HEK293 (cell line): Measurements from ENCODE around the gene SLC33A1.

ENCODE experiments used
- CTCF ChIP-seq: fragments of 450-650 bp; formaldehyde crosslinking; IDR thresholded peaks from 2 replicates; pipeline ENCODE4 v1.5.1; 2016; ENCODE audit warnings: missing biosample characterization, missing genetic modification characterization
- GLIS1 ChIP-seq: fragments of 450-650 bp; formaldehyde crosslinking; IDR thresholded peaks from 2 replicates; pipeline ENCODE4 v1.5.1; 2016; ENCODE audit warnings: missing biosample characterization, missing genetic modification characterization
- KLF7 ChIP-seq: fragments of 450-650 bp; formaldehyde crosslinking; IDR thresholded peaks from 2 replicates; pipeline ENCODE4 v1.5.1; 2016; ENCODE audit warnings: missing biosample characterization, missing genetic modification characterization, borderline replicate concordance
- YY1 ChIP-seq: fragments of 450-650 bp; formaldehyde crosslinking; IDR thresholded peaks from 2 replicates; pipeline ENCODE4 v1.5.1; 2018; ENCODE audit warnings: missing biosample characterization, missing genetic modification characterization
- ZBTB26 ChIP-seq: fragments of 450-650 bp; formaldehyde crosslinking; optimal IDR thresholded peaks from 2 replicates; pipeline ENCODE3; 2016; ENCODE audit warnings: missing biosample characterization, mild to moderate bottlenecking, missing genetic modification characterization
- ZFP3 ChIP-seq: fragments of 450-650 bp; formaldehyde crosslinking; IDR thresholded peaks from 2 replicates; pipeline ENCODE4 v1.5.1; 2016; ENCODE audit warnings: low read depth, missing biosample characterization, missing genetic modification characterization
- ZFP37 ChIP-seq: fragments of 450-650 bp; formaldehyde crosslinking; IDR thresholded peaks from 2 replicates; pipeline ENCODE4 v1.5.1; 2016; ENCODE audit warnings: missing biosample characterization, missing genetic modification characterization
- ZNF23 ChIP-seq: fragments of 450-650 bp; formaldehyde crosslinking; IDR thresholded peaks from 2 replicates; pipeline ENCODE4 v1.5.1; 2016; ENCODE audit warnings: missing biosample characterization, missing genetic modification characterization, borderline replicate concordance
- ZNF280D ChIP-seq: fragments of 450-650 bp; formaldehyde crosslinking; IDR thresholded peaks from 2 replicates; pipeline ENCODE4 v1.5.1; 2016; ENCODE audit warnings: missing biosample characterization, missing genetic modification characterization
- ZNF311 ChIP-seq: fragments of 450-650 bp; formaldehyde crosslinking; IDR thresholded peaks from 2 replicates; pipeline ENCODE4 v1.5.1; 2017; ENCODE audit warnings: missing biosample characterization, missing genetic modification characterization, borderline replicate concordance
- ZNF707 ChIP-seq: fragments of 450-650 bp; formaldehyde crosslinking; IDR thresholded peaks from 2 replicates; pipeline ENCODE4 v1.5.1; 2016; ENCODE audit warnings: missing biosample characterization, missing genetic modification characterization
- TF ChIP-seq, protein P1 (sequence below): fragments of 450-650 bp; formaldehyde crosslinking; IDR thresholded peaks from 2 replicates; pipeline ENCODE4 v1.5.1; 2016; ENCODE audit warnings: missing biosample characterization, missing genetic modification characterization
- TF ChIP-seq, protein P2 (sequence below): fragments of 450-650 bp; formaldehyde crosslinking; IDR thresholded peaks from 2 replicates; pipeline ENCODE4 v1.5.1; 2016; ENCODE audit warnings: missing biosample characterization, missing genetic modification characterization, low read depth

- no peak for TF ChIP-seq ZFP3 (tag by site-specific recombination)
- no peak for TF ChIP-seq CTCF
- TF ChIP-seq, protein P1, sequence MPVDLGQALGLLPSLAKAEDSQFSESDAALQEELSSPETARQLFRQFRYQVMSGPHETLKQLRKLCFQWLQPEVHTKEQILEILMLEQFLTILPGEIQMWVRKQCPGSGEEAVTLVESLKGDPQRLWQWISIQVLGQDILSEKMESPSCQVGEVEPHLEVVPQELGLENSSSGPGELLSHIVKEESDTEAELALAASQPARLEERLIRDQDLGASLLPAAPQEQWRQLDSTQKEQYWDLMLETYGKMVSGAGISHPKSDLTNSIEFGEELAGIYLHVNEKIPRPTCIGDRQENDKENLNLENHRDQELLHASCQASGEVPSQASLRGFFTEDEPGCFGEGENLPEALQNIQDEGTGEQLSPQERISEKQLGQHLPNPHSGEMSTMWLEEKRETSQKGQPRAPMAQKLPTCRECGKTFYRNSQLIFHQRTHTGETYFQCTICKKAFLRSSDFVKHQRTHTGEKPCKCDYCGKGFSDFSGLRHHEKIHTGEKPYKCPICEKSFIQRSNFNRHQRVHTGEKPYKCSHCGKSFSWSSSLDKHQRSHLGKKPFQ, result no peak
- TF ChIP-seq, protein P2, sequence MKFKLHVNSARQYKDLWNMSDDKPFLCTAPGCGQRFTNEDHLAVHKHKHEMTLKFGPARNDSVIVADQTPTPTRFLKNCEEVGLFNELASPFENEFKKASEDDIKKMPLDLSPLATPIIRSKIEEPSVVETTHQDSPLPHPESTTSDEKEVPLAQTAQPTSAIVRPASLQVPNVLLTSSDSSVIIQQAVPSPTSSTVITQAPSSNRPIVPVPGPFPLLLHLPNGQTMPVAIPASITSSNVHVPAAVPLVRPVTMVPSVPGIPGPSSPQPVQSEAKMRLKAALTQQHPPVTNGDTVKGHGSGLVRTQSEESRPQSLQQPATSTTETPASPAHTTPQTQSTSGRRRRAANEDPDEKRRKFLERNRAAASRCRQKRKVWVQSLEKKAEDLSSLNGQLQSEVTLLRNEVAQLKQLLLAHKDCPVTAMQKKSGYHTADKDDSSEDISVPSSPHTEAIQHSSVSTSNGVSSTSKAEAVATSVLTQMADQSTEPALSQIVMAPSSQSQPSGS (tag by site-specific recombination), result no peak
- no peak for TF ChIP-seq ZFP37 (tag by site-specific recombination)
- TF ChIP-seq KLF7 (tag by site-specific recombination), result no peak
- no peak for TF ChIP-seq ZNF23 (tag by site-specific recombination)
- TF ChIP-seq GLIS1 (tag by site-specific recombination), result no peak
- TF ChIP-seq YY1 (tag by site-specific recombination), result no peak
- TF ChIP-seq ZNF280D (tag by site-specific recombination), result no peak
- TF ChIP-seq ZNF707 (tag by site-specific recombination), result no peak
- TF ChIP-seq ZNF311, result no peak
- TF ChIP-seq ZBTB26 (tag by site-specific recombination), result no peak
These were observed 68.4 kb downstream of the SLC33A1 start for GRCh38 chr3:155785662-155786295.
